Colonic mucosa (tissue), 4 donors: ENCODE data around the gene PIGU. TPM values are rescaled to one million over a fixed set of nuclear protein-coding genes. Genes with fewer than 3 reads are reported as not detected.

Source experiments
- DNase-seq: peaks from one replicate; pipeline ENCODE4 v3.0.0-alpha.2; 2020
- H3K27ac ChIP-seq: fragments of 200-600 bp; one replicate; pipeline ENCODE4 v1.8.0; 2021
- H3K27me3 ChIP-seq: fragments of 200-600 bp; one replicate; pipeline ENCODE4 v1.8.0; 2021
- H3K36me3 ChIP-seq: fragments of 200-600 bp; one replicate; pipeline ENCODE4 v1.8.0; 2021
- H3K4me1 ChIP-seq: fragments of 200-600 bp; one replicate; pipeline ENCODE4 v1.8.0; 2021; ENCODE audit warnings: mild to moderate bottlenecking
- H3K4me3 ChIP-seq: fragments of 200-600 bp; one replicate; pipeline ENCODE4 v1.8.0; 2021
- H3K9ac ChIP-seq, 2 donors: one replicate each; pipeline ENCODE4 v1.7.0; 2013; ENCODE audit warnings: control low read depth in 2 of 2, low read depth in 2 of 2, low read length in 2 of 2
- H3K9me3 ChIP-seq: fragments of 200-600 bp; one replicate; pipeline ENCODE4 v1.8.0; 2021
- CTCF ChIP-seq: fragments of 200-600 bp; IDR thresholded peaks from one replicate; pipeline ENCODE4 v1.8.0; 2022; ENCODE audit warnings: antibody characterized with exemption, mild to moderate bottlenecking
- intact Hi-C: fragments of 100-400 bp; cut with DNase I; formaldehyde crosslinking; loops from one replicate; pipeline ENCODE4 v1.14.1; 2022
- total RNA-seq, 2 donors: library from RNA; stranded (reverse); fragmentation: NEBNext Ultra II Directional in 1 of 2; extraction: Animal tissue kit (Norgen Biotek cat#: 25700) in 1 of 2; gene quantifications; one replicate each; pipeline ENCODE4 v1.2.1, GENCODE V29; 2021
- donor health status: healthy.
- donor health status: DM: no; HTN: no; CAD: no.
- donor health status: DM: no; HTN: no; CAD: no.

The PIGU gene
- total RNA-seq, 2 donors from 2014 or later = 22.3 to 32.6 TPM

GRCh38 chr20:34564833-34565232 lies 112.1 kb downstream of the PIGU start:
- no peak overlapping the region for H3K9ac ChIP-seq
- no peaks in the 10 kb centered on the region for H3K4me1 ChIP-seq
- H3K4me3 ChIP-seq = no peak overlapping the region
- no peaks in the 10 kb centered on the region for H3K36me3 ChIP-seq
- H3K27ac ChIP-seq = no peak overlapping the region
- no peak for TF ChIP-seq CTCF
- no peaks in the 10 kb centered on the region for H3K9me3 ChIP-seq
- no peaks in the 10 kb centered on the region for H3K27me3 ChIP-seq
- DNase-seq = no peak
- intact Hi-C loops = no loop called here

GRCh38 chr20:34562641-34563040 lies 114.3 kb downstream of the PIGU start:
- H3K4me3 ChIP-seq = no peak overlapping the region
- DNase-seq = no peak
- H3K27ac ChIP-seq = no peak overlapping the region
- no peaks in the 10 kb centered on the region for H3K4me1 ChIP-seq
- H3K9ac ChIP-seq = no peak overlapping the region
- intact Hi-C loops = no loop called here
- H3K27me3 ChIP-seq = no peaks in the 10 kb centered on the region
- H3K36me3 ChIP-seq = no peaks in the 10 kb centered on the region
- no peaks in the 10 kb centered on the region for H3K9me3 ChIP-seq
- no peak for TF ChIP-seq CTCF

GRCh38 chr20:34561661-34562060 lies 115.2 kb downstream of the PIGU start:
- no peak for TF ChIP-seq CTCF
- Histone ChIP-seq H3K4me3 (no peak overlapping the region), H3K27me3 (no peaks in the 10 kb centered on the region), H3K27ac (no peak overlapping the region), H3K9me3 (no peaks in the 10 kb centered on the region), H3K4me1 (no peaks in the 10 kb centered on the region), H3K36me3 (no peaks in the 10 kb centered on the region), H3K9ac (no peak overlapping the region)
- no peak for DNase-seq
- intact Hi-C loops = no loop called here

GRCh38 chr20:34560614-34561013 lies 116.3 kb downstream of the PIGU start:
- Histone ChIP-seq H3K4me1 (no peaks in the 10 kb centered on the region), H3K9me3 (no peaks in the 10 kb centered on the region), H3K4me3 (no peak overlapping the region), H3K36me3 (no peaks in the 10 kb centered on the region), H3K9ac (no peak overlapping the region), H3K27ac (no peak overlapping the region), H3K27me3 (no peaks in the 10 kb centered on the region)
- no peak for DNase-seq
- intact Hi-C loops = no loop called here
- no peak for TF ChIP-seq CTCF

GRCh38 chr20:34560141-34560523 lies 116.8 kb downstream of the PIGU start:
- Histone ChIP-seq H3K27ac (no peak overlapping the region), H3K9ac (no peak overlapping the region)
- no peak for DNase-seq

More at GRCh38 chr20:34560141-34560523, 116.8 kb downstream of the PIGU start:
- H3K4me1 ChIP-seq = no peaks in the 10 kb centered on the region
- H3K36me3 ChIP-seq = no peaks in the 10 kb centered on the region
- H3K4me3 ChIP-seq = no peak overlapping the region
- no peak for TF ChIP-seq CTCF
- intact Hi-C loops = no loop called here
- H3K27me3 ChIP-seq = no peaks in the 10 kb centered on the region
- H3K9me3 ChIP-seq = no peaks in the 10 kb centered on the region
